ENCODE results near the gene VASN.

DNA sequence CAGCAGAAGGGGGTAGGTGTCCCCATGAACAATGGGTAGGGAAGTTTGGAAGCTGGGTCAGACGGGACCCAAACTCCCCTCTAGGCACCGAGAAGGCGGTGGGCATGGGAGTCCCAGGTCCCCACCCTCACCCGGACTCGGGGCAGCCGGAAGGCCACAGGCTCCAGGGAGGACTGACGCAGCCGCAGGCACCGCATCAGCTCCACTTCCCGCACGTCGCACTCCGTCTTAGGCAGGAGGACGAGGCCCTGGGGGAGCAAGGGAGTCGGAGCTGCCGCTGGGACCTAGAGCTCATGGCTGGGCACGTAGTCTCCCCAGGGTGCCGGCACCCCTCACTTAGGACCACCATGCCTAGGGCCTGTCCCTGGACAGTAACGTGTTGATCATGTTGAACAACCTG, 13.4 kb upstream of the VASN start:
- no peak for TF ChIP-seq CTCF (conservative IDR thresholded peaks at IDR 0.05; ENCODE audit: low read length)
- TF ChIP-seq EZH2phosphoT487 (IDR thresholded peaks at IDR 0.05; ENCODE audit: borderline replicate concordance, low read depth, low read length) = no peak
